Fibroblast of lung (primary cell): ENCODE measurements around the gene FAM222B. TPM values are rescaled to one million over a fixed set of nuclear protein-coding genes. Genes with fewer than 3 reads are reported as not detected.

Source experiments
- DNase-seq, 2 donors: peaks; one replicate each; pipeline versions ENCODE4 v3.0.0 to v3.0.0-alpha.2; 2010; ENCODE audit warnings: low read depth in 2 of 2
- H2AFZ ChIP-seq: 2 replicates; pipeline ENCODE4 v1.5.1; 2012; ENCODE audit warnings: low read length, control low read depth, inconsistent platforms
- H3K27ac ChIP-seq: 2 replicates; pipeline ENCODE4 v1.5.1; 2011; ENCODE audit warnings: low read length, control low read depth; ENCODE audit not compliant: insufficient read depth
- H3K27me3 ChIP-seq: 2 replicates; pipeline ENCODE4 v1.5.1; 2011; ENCODE audit warnings: mild to moderate bottlenecking, low read length; ENCODE audit not compliant: control insufficient read depth, insufficient read depth
- H3K36me3 ChIP-seq: 2 replicates; pipeline ENCODE4 v1.5.1; 2011; ENCODE audit warnings: low read length; ENCODE audit not compliant: control insufficient read depth, insufficient read depth
- H3K4me1 ChIP-seq: 2 replicates; pipeline ENCODE4 v1.5.1; 2011; ENCODE audit warnings: low read length; ENCODE audit not compliant: control insufficient read depth, insufficient read depth; ENCODE audit errors: extremely low read depth
- H3K4me2 ChIP-seq: 2 replicates; pipeline ENCODE4 v1.5.1; 2011; ENCODE audit warnings: low read length, control low read depth; ENCODE audit not compliant: insufficient read depth; ENCODE audit errors: extremely low read depth
- H3K4me3 ChIP-seq, 4 experiments: fragments of 200-600 bp in 1 of 4; sonication (generic) in 1 of 4; replicated peaks in 1 of 4; 2 replicates each; pipeline ENCODE4 v1.5.1; 2011 to 2016; ENCODE audit warnings: low read length in 4 of 4, low read depth in 3 of 4, mild to moderate bottlenecking in 3 of 4, control low read depth in 2 of 4, inconsistent platforms in 1 of 4, mixed read lengths in 1 of 4; ENCODE audit not compliant: insufficient read depth in 1 of 4; ENCODE audit errors: control extremely low read depth in 1 of 4
- H3K79me2 ChIP-seq: 2 replicates; pipeline ENCODE4 v1.5.1; 2012; ENCODE audit warnings: mild to moderate bottlenecking, low read length, inconsistent platforms; ENCODE audit not compliant: control insufficient read depth, insufficient read depth
- H3K9ac ChIP-seq: 2 replicates; pipeline ENCODE4 v1.5.1; 2011; ENCODE audit warnings: mild to moderate bottlenecking, low read length, control low read depth; ENCODE audit not compliant: insufficient read depth
- H3K9me3 ChIP-seq: 2 replicates; pipeline ENCODE4 v1.5.1; 2012; ENCODE audit warnings: low read depth, low read length; ENCODE audit not compliant: control insufficient read depth, insufficient read depth
- H4K20me1 ChIP-seq: 2 replicates; pipeline ENCODE4 v1.5.1; 2011; ENCODE audit warnings: low read length; ENCODE audit not compliant: control insufficient read depth, insufficient read depth; ENCODE audit errors: extremely low read depth
- CTCF ChIP-seq, 2 donors: IDR thresholded peaks in 1 of 2; conservative IDR thresholded peaks in 1 of 2; 1 replicate in 1 of 2; 2 replicates in 1 of 2; pipeline ENCODE4 v1.5.1; 2011 to 2012; ENCODE audit warnings: low read length in 2 of 2, control low read depth in 1 of 2, inconsistent platforms in 1 of 2, low read depth in 1 of 2, mild to moderate bottlenecking in 1 of 2
- EZH2 ChIP-seq: IDR thresholded peaks from 2 replicates; pipeline ENCODE4 v1.5.1; 2012; ENCODE audit warnings: low read length, control low read depth, mild to moderate bottlenecking; ENCODE audit errors: missing control alignments
- polyA plus RNA-seq, 2 donors: library from polyadenylated mRNA; depleted of rRNA in 1 of 2; stranded (reverse) in 1 of 2; unstranded in 1 of 2; fragments of >200 nt; gene quantifications; 2 replicates each; pipeline ENCODE4 v1.2.1, GENCODE V29; 2011 to 2012; ENCODE audit warnings: missing spikeins in 1 of 2
- total RNA-seq: library from RNA; depleted of rRNA; stranded (reverse); fragments of >200 nt; gene quantifications from 2 replicates; pipeline ENCODE4 v1.2.1, GENCODE V29; 2014

The FAM222B gene
- total and polyA plus RNA-seq, 2 donors (not counting 1 experiment from before 2014, with no cell fraction given), result 2.8 to 9.0 TPM

GRCh38 chr17:28735242-28735722 is 107.3 kb downstream of the FAM222B start:
- no peaks in the 10 kb centered on the region for H3K36me3 ChIP-seq
- TF ChIP-seq EZH2 (no peak), CTCF (conservative IDR thresholded peaks at IDR 0.05 in 1 of 2, IDR thresholded peaks at IDR 0.05 in 1 of 2; ENCODE audit: low read depth in 1 of 2, low read length in 2 of 2) (no peak)
- no peaks in the 10 kb centered on the region for H3K9me3 ChIP-seq
- no peak overlapping the region for H2AFZ ChIP-seq
- H3K79me2 ChIP-seq, result no peaks in the 10 kb centered on the region
- H3K27ac ChIP-seq, result no peak overlapping the region
- no peaks in the 10 kb centered on the region for H3K27me3 ChIP-seq
- no peak overlapping the region for H3K9ac ChIP-seq
- no peaks in the 10 kb centered on the region for H3K4me1 ChIP-seq
- H3K4me2 ChIP-seq, result no peak overlapping the region
- DNase-seq, result no peak
- H3K4me3 ChIP-seq, result no peak overlapping the region
- H4K20me1 ChIP-seq, result no peaks in the 10 kb centered on the region

- Histone ChIP-seq H3K36me3 (no peaks in the 10 kb centered on the region), H3K4me3 (no peak overlapping the region), H3K9me3 (no peaks in the 10 kb centered on the region), H3K27ac (no peak overlapping the region), H4K20me1 (no peaks in the 10 kb centered on the region), H3K79me2 (no peaks in the 10 kb centered on the region), H3K27me3 (no peaks in the 10 kb centered on the region), H3K4me2 (no peak overlapping the region), H3K4me1 (no peaks in the 10 kb centered on the region), H2AFZ (no peak overlapping the region), H3K9ac (no peak overlapping the region)
- no peak for DNase-seq
- TF ChIP-seq CTCF (conservative IDR thresholded peaks at IDR 0.05 in 1 of 2, IDR thresholded peaks at IDR 0.05 in 1 of 2; ENCODE audit: low read depth in 1 of 2, low read length in 2 of 2) (no peak), EZH2 (no peak)
These were observed 107.8 kb downstream of the FAM222B start for GRCh38 chr17:28734712-28735241.

- Histone ChIP-seq H2AFZ (no peak overlapping the region), H3K27ac (no peak overlapping the region)
These were observed 109.2 kb downstream of the FAM222B start for GRCh38 chr17:28733346-28733745.

More at GRCh38 chr17:28733346-28733745, 109.2 kb downstream of the FAM222B start:
- Histone ChIP-seq H3K27me3 (no peaks in the 10 kb centered on the region), H3K9me3 (no peaks in the 10 kb centered on the region), H3K9ac (no peak overlapping the region), H3K4me2 (no peak overlapping the region), H3K4me3 (no peak overlapping the region), H3K36me3 (no peaks in the 10 kb centered on the region), H3K79me2 (no peaks in the 10 kb centered on the region), H4K20me1 (no peaks in the 10 kb centered on the region), H3K4me1 (no peaks in the 10 kb centered on the region)
- no peak for TF ChIP-seq CTCF (conservative IDR thresholded peaks at IDR 0.05 in 1 of 2, IDR thresholded peaks at IDR 0.05 in 1 of 2; ENCODE audit: low read depth in 1 of 2, low read length in 2 of 2)
- TF ChIP-seq EZH2, result no peak
- no peak for DNase-seq
